Measurements from ENCODE around the gene CXCL11.

- no peak for TF ChIP-seq RAD21 (IDR thresholded peaks at IDR 0.05; ENCODE audit: low read depth)
- no peak for TF ChIP-seq EP300 (IDR thresholded peaks at IDR 0.05; ENCODE audit: borderline replicate concordance)
- no peak for TF ChIP-seq MAX (IDR thresholded peaks at IDR 0.05)
- TF ChIP-seq CEBPB (IDR thresholded peaks at IDR 0.05), result no peak
- no peak for TF ChIP-seq USF1 (IDR thresholded peaks at IDR 0.05)
- TF ChIP-seq EGR1 (IDR thresholded peaks at IDR 0.05), result no peak
- no peak for TF ChIP-seq YY1 (IDR thresholded peaks at IDR 0.05; ENCODE audit: low read depth)
- no peak for TF ChIP-seq FOXM1 (IDR thresholded peaks at IDR 0.05; ENCODE audit: borderline replicate concordance, low read depth)
- TF ChIP-seq TEAD4 (IDR thresholded peaks at IDR 0.05), result no peak
- TF ChIP-seq TCF12 (IDR thresholded peaks at IDR 0.05; ENCODE audit: low read depth), result no peak
Observed at GRCh38 chr4:76055421-76055820, 19.6 kb upstream of the CXCL11 start.

All from Ishikawa (cell line).